GM18499 (cell line): ENCODE results near the gene DCUN1D4.

Source experiments
- ATAC-seq: cut with Tn5 transposase; IDR thresholded peaks from one replicate; pipeline ENCODE4 v1.9.1; 2021; ENCODE audit warnings: moderate number of reproducible peaks; ENCODE audit not compliant: insufficient read depth, unreplicated experiment

The DCUN1D4 gene

DNA sequence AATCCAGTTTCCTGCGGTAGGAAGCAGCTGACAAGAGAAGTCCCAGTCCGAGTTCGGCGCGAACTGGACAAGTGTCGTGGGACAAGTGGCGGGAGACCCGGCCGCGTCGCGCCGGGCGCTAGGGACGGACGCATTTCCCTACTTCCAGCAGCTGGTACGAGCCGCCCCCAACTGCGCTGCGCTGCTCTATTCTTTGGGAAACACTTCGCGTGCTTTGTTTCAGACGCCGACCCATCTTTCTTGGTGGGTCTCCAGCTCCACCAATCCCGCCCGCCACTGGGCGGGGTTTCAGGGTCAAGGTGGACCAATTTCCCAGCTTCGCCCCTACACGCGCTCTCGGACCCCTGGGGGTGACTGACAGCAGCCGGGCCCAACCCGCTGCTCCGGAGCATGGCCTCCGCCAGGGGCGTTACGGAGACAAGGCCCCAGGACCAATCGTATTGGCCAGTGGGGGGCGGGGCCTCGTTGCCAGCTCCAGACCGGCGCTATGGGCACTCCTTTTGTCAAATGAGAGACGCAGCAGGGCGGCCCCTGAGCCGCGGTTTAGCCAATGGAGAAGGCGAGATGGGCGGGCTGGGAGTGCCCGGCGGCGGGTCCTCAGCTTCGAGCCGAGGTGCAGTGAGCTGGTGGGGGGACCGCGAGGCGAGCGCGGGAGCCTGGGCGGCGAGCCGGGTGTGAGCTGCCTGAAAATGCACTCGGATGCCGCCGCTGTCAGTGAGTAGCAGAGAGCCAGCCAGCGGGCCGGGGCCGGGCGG is at the start of gene DCUN1D4:
Gene DCUN1D4 (plus strand): TSS at position 600 of the 755 bp plus-strand sequence. CDS start 90 bp downstream, at position 690.
- ATAC-seq, result peak; percentile 95

DNA sequence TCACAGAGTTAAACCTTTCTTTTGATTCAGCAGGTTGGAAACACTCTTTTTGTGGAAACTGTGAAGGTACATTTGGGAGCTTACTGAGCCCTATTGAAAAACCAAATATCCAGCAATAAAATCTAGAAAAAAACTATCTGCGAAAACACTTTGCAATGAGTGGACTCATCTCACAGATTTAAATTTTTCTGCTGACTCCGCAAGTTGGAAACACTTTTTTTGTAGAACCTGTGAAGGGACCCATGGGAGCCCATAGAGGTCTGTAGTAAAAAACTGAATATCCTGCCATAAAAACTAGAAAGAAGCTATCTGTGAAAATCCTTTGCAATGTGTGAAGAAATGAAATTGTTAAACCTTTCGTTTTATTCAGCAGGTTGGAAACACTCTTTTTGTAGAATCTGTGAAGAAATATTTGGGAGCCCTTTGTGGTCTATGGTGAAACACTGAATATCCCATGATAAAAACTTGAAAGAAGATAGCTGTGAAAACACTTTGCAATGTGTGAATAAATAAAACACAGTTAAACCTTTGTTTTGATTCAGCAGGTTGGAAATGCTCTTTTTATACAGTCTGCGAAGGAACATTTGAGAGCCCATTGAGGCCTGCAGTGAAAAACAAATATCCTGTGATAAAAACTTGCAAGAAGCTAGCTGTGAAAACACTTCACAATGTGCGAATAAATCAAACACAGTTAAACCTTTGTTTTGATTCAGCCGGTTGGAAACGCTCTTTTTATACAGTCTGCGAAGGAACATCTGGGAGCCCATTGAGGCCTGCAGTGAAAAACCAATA is 22.3 kb upstream of the DCUN1D4 start:
- no peak for ATAC-seq

DNA sequence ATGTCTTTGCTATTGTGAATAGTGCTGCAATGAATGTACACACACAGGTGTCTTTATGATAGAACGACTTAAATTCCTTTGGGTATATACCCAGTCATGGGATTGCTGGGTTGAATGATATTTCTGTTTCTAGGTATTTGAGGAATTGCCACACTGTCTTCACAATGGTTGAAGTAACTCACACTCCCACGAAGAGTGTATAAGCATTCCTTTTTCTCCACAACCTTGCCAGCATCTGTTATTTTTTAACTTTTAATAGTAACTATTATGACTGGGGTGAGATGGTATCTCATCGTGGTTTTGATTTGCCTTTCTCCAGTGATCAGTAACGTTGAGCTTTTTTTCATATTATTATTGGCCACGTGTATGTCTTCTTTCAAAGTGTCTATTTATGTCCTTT is 17.6 kb upstream of the DCUN1D4 start:
- no peak for ATAC-seq

DNA sequence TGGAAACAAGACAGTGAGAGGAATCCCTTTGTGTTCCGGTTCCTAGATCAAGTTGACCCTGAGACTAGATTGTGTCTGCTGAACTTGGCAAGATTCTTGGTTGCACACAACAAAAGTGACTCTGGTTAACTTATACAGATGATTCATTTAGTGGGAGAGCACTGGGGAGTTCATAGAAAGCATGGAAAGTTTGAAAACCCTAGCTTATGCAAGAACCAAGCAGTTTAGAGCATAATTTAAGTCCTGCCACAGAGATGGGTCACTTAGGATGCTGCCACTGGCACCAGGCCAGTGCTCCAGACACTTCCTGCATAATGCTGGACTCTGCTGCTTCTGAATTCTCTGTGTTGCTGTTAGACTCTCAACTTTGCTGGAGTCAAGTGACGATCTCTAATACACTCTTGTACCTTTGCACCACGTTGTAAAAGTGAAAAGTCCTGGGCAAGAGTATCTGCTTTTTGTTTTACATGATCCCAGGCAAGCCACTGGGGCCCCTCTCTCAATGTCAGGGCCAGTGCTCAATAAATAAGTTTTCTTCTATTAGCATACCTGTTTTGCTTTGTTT is 12.7 kb upstream of the DCUN1D4 start:
- ATAC-seq, result no peak

DNA sequence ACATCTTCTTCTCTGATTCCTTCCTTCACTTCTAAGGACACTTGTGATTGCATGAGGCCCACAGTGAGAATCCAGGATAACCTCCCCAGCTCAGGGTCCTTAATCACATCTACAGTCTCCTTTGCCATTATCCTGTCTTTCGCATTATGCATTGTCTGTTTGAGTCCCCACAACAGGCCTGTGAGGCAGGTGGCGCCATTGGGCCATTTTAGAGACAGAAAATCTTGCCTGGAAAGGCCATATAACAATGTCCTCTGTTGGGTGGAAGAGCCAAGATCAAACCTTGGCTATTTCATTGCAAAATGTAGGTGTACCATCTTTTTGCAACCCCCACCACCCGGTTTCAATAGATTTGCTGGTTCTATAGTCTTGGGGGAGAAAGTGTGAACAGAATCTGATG is 11.8 kb upstream of the DCUN1D4 start:
- ATAC-seq, result peak; percentile 82

DNA sequence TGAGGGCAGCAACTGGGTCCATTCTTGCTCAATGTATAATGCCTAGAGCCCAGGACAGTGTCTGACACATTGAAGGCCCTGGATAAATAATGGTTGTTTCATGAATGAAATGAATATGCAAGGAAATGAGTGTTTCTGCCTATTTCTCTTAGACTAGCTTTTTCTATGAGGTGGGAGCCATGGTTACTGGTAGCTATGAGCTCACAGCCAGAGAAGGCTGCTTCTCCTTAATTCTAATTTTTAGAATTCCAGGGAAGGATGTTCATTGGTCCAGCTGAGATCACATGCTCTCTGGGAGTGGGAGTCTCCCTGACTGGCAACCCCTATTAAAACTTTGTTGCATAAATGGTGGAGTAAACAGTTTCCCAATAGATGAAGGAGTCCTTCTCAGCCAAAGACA is 9.7 kb upstream of the DCUN1D4 start:
- no peak for ATAC-seq

DNA sequence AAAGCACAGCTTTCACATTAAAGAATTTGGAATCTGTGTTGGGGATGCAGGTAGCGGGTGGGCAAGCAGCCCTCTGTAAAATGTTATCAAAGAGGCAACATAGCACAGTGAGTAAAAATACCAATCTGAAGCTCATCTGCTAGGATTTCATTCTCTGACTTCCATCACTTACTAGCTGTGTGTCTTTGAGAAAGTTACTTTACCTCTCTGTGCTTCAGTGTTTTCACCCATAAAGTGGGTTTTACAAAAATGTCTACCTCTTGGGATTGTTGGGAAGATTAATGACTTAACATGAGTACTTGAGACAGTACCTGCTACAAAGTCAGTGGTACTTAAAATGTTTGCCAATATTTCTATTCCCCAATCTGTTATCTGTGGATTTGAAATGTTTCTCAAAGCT is 7.9 kb upstream of the DCUN1D4 start:
- ATAC-seq, result no peak

DNA sequence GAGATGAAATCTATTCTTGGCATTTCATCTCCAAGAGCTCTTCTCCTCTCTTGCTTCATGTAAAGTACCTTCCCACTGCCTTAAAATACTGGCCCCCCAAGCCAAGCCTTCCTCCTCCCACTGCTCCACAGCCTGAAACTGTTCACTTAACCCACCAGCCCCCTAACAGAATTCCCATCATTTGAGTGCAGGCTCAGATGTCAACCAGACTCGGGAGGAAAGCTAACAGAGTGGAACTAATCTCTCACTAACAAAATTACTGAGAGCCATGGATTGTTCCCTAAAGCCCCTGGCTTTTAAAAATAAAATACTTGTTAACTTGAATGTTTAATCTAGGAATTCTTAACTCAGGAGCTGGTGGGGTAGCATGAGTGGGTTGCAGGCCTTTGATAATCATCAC is 7.1 kb upstream of the DCUN1D4 start:
- ATAC-seq, result no peak

DNA sequence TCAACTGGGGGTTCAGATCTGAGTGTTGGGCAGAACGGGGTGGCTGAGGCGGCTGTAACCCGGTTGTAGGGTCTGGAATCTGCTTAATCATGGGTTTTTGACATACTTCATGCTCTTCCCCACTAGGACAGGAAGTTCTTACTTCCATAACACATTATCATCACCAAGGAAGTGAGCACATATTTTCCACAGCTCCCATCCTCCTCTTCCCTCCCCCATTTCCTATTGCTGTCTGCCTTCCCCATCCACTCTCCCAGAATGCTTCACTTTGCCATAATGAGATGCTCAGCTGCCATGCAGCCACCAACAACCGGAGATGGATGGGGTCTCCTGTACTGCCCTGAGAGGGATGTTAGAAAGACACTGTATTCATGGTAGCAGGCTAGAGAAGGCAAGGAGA is 6.4 kb upstream of the DCUN1D4 start:
- no peak for ATAC-seq

DNA sequence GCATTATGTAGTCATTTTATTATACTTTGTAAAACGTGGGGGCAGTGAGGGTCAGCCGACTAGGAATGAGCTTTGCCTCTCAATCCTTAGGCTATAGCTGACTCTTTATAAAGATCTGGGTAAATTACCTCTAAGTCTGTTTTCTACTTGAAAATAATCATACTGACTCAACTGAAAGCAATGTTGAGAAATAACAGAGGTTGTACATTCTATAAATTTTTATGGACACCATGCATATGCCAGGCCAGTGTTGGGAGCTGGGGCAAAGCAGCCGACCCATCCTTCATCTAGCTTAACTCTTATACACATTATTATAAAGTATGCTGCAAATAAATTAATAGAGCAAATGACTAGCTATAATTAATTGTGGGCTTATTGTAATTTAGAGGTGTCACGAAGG is 2.2 kb upstream of the DCUN1D4 start:
- no peak for ATAC-seq

DNA sequence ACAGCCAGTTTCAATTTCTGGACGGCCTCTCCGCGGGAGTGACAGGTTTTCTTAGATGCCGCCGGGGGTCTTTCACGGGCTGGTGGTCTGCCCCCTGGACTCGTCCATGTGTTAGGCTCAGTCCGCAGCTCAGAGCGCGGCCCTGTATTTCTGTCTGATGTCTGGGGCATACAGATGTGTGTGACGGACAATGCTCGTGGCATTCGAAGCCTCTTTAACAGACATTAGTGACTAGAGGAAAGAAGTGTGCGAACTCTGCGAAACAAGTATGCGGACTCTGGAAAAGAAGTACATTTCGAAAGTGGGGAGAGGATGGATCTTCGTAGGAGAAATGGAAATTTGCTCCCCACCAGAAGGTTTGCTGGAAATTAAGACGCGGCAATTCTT is 793 bp upstream of the DCUN1D4 start:
- no peak for ATAC-seq

DNA sequence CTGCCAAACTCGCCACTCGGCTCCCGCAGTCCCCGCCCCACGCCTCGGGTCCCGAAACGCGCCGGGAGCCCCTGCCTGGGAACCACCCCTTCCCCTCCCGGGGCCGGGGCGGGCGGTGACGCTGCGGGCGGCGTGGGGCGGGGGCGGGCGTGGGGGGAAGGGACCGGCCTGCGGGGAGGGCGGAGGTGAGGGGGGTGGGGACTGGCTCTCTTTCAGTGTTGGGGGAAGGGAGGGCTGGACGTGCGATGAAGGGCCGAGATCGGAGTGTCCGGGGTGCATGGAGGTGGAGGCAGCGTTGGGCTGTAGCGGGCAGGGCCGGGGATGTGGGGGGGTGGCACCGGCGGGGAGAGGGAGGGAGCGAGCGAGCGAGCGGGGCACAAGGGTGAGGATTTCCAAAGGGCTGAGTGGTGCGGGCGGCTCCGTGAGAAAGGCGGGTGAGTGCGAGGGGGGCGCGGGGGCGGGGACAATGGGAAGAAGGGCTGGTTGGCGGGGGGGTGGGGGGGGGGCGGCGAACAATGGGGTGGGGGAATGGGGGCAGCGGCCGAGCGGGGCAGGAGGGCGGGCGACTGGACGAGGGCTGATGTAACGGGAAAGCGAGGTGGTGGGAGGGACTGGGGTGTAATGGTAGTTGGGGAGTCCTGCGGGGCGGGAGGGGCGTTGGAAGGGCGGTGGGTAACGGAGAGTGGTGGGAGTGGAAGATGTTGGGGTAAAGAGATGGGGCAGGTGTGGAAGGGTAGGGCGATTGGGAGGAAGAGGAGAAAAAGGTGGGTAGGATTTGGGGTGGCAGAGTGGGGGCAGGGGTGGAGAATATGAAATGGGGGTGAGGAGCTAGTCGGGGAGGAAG is 578 bp downstream of the DCUN1D4 start:
- no peak for ATAC-seq

DNA sequence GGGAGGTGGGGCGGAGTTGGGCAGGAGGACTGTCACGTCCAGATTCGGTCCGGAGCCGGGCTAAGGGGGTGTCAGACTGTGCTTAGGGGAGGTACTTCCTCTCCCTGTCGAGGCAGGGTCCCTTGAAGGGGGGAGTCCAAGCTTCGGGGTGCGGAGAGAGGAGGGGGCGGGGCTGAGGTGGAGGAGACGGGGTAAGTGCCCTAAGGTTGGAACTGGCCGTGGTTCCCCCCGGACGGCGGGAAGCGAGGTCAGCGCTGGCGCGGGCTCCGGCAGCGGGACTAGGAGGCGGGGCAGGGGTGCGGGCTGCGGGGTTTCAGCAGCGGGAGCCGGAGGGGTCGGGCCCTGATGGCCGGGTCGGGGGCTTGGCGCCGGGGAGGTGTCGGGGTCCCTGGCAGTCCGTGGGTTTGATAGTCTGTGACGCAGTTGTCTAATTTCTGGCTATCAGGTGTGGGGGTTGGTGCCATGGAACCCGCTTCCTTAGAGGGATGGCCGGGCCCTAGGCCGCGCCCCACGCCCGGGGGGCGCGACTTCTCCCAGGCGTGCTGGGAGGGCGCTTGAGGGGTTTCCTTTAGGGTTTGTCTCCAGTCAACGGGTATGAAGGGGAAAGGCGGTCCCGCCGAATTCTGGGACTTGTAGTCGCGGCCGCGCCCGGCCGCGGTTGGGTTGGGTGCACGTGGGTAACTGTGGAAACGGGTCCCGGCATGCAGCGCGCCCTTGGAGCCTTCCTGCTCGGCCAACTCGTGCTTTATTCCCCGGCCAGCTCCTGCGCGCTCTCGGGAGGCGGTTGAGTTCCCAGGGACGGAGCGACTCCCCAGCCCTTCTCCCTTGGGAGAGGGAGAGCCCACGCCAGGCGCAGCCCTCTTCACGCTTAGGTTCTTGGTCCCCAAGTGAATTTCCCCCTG is 1.5 kb downstream of the DCUN1D4 start:
- peak; percentile 30 for ATAC-seq

DNA sequence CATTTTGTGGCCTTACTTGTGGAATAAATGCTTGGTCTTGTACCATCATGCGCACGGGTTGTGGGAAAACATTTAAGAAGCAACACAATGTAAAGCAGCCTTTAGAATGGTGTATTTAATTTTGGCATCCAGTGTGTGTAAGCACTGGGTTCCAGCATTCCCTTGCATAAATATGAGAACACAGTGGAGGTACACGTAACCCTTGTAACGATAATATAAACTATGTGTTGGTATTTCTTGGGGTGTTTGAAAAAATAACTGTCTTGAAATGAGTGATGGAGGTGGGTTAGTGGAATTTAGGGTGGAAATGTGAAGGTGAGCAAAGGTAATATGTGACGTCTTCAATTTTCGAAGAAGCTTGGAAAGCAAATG is 2.1 kb downstream of the DCUN1D4 start:
- no peak for ATAC-seq

DNA sequence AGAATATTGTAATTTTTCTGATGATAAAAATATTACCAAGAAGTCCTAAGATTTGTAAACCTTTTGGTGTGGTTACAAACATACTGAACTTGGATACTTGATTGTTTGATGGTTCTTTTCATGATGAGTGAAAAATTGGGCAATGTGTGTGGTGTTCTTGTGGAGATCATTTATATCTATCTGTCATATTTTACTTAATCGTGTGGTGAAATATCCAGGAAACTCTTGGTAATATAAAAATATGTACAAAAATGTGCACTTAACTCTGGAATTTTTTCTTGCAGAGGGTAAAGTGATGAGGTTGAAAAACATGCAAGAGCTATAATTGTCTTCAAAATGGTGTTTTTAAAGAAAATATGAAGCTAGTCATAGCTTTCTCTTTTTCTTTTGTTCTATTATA is 2.8 kb downstream of the DCUN1D4 start:
- no peak for ATAC-seq

DNA sequence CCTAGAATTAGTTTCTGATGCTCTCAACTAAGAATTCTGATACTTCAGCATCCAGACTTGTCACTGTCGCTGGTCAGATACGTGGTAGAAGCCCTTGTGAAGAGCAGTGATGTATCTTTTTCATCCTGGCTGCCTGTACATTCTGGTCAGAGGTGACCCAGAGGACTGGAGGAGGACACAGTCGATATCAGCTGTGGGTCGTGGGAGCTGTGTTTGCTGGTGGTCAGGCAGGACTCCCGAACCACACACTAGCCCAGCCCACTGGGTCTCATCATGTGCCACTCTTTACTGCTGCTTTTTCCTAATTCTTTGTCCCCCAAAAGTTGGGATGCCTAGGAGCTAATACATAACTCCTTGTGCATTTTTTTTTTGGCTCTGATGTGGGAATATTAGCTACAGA is 6.5 kb downstream of the DCUN1D4 start:
- no peak for ATAC-seq

DNA sequence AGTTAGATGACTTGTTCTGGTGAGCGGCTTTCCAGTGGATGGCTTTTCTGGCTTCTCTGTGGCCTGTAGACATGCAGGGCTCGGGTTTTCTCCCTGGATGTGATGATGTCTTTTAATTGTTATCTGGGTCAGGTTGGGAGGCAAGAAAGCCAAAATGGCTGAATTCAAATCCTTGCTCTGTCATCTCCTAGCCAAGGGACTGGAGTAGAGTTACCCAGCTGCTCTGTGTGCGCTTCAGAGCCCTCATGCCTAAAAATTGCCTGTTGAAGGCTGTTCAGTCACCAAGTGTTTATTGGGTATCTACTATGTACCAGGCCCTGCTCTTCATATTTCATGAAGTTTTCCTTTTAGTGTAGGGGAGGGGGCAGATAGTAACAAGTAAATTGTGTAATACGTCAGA is 7.3 kb downstream of the DCUN1D4 start:
- ATAC-seq, result no peak

DNA sequence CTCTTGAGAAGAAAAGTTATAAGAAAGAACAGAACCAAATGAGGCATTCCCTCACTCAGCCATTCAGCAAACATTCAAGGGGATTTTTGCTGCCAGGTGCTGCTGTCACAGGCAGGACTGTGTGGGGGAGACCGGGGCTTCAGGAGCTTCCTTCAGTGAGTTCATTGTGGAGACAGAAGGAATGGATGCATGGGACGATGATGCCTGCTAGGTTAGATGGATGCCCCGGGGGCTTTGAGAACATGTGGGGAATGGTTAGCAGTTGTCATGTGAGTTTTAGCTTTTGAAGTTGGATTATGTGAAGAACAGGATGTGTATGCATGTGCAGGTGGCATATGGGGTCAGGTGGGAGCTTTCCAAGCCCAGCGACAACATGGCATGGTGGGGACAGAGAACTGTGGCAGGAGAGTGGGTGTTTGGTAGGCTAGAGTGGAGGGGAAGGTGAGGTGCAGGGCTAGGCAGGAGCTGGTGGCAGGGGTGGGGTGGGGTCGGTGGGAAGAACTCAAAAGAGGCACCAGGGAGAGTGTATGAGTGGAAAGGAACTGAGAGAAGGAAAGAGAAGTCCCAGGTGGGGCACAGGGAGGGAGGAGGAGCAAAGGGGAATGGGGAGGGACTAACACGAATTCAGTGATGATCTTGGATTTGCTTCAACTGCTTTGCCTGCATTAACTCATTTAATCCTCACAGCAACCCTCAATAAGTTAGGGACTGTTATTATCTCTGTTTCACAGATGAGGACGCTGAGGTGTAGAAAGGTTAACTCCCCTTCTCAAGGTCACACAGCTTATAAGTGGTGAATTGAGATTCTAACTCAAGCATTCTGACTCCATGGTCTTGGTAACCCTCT is 8.4 kb downstream of the DCUN1D4 start:
- ATAC-seq, result no peak

DNA sequence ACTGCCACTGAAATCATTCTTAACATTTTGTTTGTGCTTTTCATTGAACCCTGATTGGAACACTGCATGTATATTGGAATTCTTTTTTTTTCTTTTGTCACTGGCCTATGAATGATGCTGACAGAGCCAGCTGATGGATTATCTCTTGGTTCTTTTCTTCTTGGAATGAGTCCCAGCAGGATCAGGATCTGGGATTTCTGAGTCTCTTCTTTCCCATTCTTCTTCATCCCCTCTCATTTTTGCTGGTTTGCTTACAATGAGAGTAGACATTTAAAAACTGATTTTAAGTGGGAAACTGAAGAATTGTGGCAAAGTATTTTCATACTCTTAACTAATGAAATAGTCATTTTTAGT is 9.0 kb downstream of the DCUN1D4 start:
- ATAC-seq, result no peak
